Lower leg skin (tissue), 4 donors: ENCODE results near the gene SV2C. TPM values are rescaled to one million over a fixed set of nuclear protein-coding genes. Genes with fewer than 3 reads are reported as not detected.
"Not testable (repeated sequence)": the region's sequence is repeated elsewhere in the genome, so short reads cannot be mapped to it uniquely, and the experiment has no call there.

Experiments used
- DNase-seq, 2 donors: peaks; one replicate each; pipeline ENCODE4 v3.0.0-alpha.2; 2019; ENCODE audit warnings: low spot score in 2 of 2
- H3K4me3 ChIP-seq: fragments of 200-600 bp; sonication (generic); 2 replicates; pipeline ENCODE4 v1.5.1; 2017; ENCODE audit warnings: mild to moderate bottlenecking, low read depth; ENCODE audit not compliant: poor library complexity, severe bottlenecking
- CTCF ChIP-seq, 3 donors: fragments of 450-650 bp; IDR thresholded peaks; one replicate each; pipeline ENCODE4 v1.5.1; 2016; ENCODE audit warnings: antibody characterized with exemption in 3 of 3, mild to moderate bottlenecking in 3 of 3, moderate library complexity in 2 of 3
- POLR2A ChIP-seq, 2 donors: fragments of 450-650 bp; IDR thresholded peaks; one replicate each; pipeline ENCODE4 v1.6.1; 2016 to 2017; ENCODE audit warnings: antibody characterized with exemption in 2 of 2, mild to moderate bottlenecking in 1 of 2, moderate library complexity in 1 of 2
- WGBS, 2 donors: methylation state at CpG; one replicate each; pipeline ENCODE4 v1.1.5; 2018; 5-methylcytosine and 5-hydroxymethylcytosine counted together
- intact Hi-C: fragments of 100-400 bp; cut with DNase I; formaldehyde crosslinking; loops from one replicate; pipeline ENCODE4 v1.15.0; 2023; ENCODE audit warnings: low total_unique reads
- total RNA-seq, 4 donors: library from RNA; depleted of rRNA; stranded (reverse); fragments of >200 nt; gene quantifications; one replicate each; pipeline ENCODE4 v1.1.0, GENCODE V29; 2016

The SV2C gene
- total RNA-seq, 4 donors from 2014 or later, result 0.04 to 0.63 (median 0.24) TPM

GRCh38 chr5:76319673-76320072, 236.5 kb downstream of the SV2C start:
- DNase-seq, result no peak
- WGBS, 2 donors, result 70 to 76% methylated on average over 7 of the region's 7 CpGs
- TF ChIP-seq CTCF (IDR thresholded peaks at IDR 0.05) (no peak), POLR2A (IDR thresholded peaks at IDR 0.05) (no peak)

GRCh38 chr5:76323494-76323893, 240.3 kb downstream of the SV2C start:
- 53 to 96% methylated on average over 1 of the region's 1 CpG for WGBS, 2 donors
- H3K4me3 ChIP-seq, DNase-seq, intact Hi-C loops: not testable (repeated sequence)

More at GRCh38 chr5:76319673-76320072, 236.5 kb downstream of the SV2C start:
- intact Hi-C loops, result no loop called here
- H3K4me3 ChIP-seq, result no peak overlapping the region

- no peak overlapping the region for H3K4me3 ChIP-seq
- 37 to 45% methylated on average over 7 of the region's 7 CpGs for WGBS, 2 donors
- TF ChIP-seq POLR2A (IDR thresholded peaks at IDR 0.05), result no peak
- TF ChIP-seq CTCF (IDR thresholded peaks at IDR 0.05), result no peak
- DNase-seq, result no peak
- intact Hi-C loops, result no loop called here
These were observed 242.1 kb downstream of the SV2C start for GRCh38 chr5:76325326-76325725.

- no peak overlapping the region for H3K4me3 ChIP-seq
- no peak for TF ChIP-seq CTCF (IDR thresholded peaks at IDR 0.05)
- TF ChIP-seq POLR2A (IDR thresholded peaks at IDR 0.05), result no peak
- DNase-seq, result no peak
- WGBS, 2 donors, result 31 to 39% methylated on average over 3 of the region's 3 CpGs
- intact Hi-C loops, result no loop called here
These were observed 242.8 kb downstream of the SV2C start for GRCh38 chr5:76325876-76326491.

GRCh38 chr5:76326577-76327302, 243.6 kb downstream of the SV2C start:
- no peak for DNase-seq

More at GRCh38 chr5:76326577-76327302, 243.6 kb downstream of the SV2C start:
- intact Hi-C loops, result no loop called here
- H3K4me3 ChIP-seq, result no peak overlapping the region
- 52 to 53% methylated on average over 10 of the region's 10 CpGs for WGBS, 2 donors
- no peak for TF ChIP-seq POLR2A (IDR thresholded peaks at IDR 0.05)
- no peak for TF ChIP-seq CTCF (IDR thresholded peaks at IDR 0.05)
